ENCODE results near the gene CLMN. TPM values are rescaled to one million over a fixed set of nuclear protein-coding genes. Genes with fewer than 3 reads are reported as not detected.

CLMN gene
- total and polyA plus RNA-seq, 9 of the 15 experiments (the other 6 are each of a cell fraction or from before 2014, with no cell fraction given), result 0.01 to 0.18 (median 0.07) TPM; not detected in 4

DNA sequence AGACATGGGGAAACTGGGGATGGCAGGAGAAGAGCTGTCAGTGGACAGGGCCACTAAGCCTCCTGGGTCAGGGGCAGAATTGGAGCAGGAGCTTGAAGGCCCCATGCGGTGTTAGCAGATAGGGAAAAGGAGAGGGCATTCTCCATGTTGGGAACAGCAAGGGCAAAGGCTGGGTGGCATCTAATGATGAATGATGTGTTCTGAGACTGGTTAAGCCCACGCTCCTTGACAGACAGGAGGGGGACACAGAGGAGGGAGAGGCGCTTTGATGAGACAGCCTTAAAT is 63.0 kb downstream of the CLMN start (continued):
- TF ChIP-seq, protein P1, sequence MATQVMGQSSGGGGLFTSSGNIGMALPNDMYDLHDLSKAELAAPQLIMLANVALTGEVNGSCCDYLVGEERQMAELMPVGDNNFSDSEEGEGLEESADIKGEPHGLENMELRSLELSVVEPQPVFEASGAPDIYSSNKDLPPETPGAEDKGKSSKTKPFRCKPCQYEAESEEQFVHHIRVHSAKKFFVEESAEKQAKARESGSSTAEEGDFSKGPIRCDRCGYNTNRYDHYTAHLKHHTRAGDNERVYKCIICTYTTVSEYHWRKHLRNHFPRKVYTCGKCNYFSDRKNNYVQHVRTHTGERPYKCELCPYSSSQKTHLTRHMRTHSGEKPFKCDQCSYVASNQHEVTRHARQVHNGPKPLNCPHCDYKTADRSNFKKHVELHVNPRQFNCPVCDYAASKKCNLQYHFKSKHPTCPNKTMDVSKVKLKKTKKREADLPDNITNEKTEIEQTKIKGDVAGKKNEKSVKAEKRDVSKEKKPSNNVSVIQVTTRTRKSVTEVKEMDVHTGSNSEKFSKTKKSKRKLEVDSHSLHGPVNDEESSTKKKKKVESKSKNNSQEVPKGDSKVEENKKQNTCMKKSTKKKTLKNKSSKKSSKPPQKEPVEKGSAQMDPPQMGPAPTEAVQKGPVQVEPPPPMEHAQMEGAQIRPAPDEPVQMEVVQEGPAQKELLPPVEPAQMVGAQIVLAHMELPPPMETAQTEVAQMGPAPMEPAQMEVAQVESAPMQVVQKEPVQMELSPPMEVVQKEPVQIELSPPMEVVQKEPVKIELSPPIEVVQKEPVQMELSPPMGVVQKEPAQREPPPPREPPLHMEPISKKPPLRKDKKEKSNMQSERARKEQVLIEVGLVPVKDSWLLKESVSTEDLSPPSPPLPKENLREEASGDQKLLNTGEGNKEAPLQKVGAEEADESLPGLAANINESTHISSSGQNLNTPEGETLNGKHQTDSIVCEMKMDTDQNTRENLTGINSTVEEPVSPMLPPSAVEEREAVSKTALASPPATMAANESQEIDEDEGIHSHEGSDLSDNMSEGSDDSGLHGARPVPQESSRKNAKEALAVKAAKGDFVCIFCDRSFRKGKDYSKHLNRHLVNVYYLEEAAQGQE (IDR thresholded peaks at IDR 0.05; ENCODE audit: borderline replicate concordance), result no peak
- TF ChIP-seq, protein P1 (CRISPR knock-in tag; IDR thresholded peaks at IDR 0.05; ENCODE audit: low read depth), result no peak
- no peak for TF ChIP-seq FOXJ2 (tag; IDR thresholded peaks at IDR 0.05)
- no peak for TF ChIP-seq ZC3H8 (IDR thresholded peaks at IDR 0.05)
- TF ChIP-seq BMI1 (IDR thresholded peaks at IDR 0.05; ENCODE audit: low read length), result no peak
- TF ChIP-seq, protein P2, sequence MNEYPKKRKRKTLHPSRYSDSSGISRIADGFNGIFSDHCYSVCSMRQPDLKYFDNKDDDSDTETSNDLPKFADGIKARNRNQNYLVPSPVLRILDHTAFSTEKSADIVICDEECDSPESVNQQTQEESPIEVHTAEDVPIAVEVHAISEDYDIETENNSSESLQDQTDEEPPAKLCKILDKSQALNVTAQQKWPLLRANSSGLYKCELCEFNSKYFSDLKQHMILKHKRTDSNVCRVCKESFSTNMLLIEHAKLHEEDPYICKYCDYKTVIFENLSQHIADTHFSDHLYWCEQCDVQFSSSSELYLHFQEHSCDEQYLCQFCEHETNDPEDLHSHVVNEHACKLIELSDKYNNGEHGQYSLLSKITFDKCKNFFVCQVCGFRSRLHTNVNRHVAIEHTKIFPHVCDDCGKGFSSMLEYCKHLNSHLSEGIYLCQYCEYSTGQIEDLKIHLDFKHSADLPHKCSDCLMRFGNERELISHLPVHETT (CRISPR knock-in tag; conservative IDR thresholded peaks at IDR 0.05 in 1 of 2, IDR thresholded peaks at IDR 0.05 in 1 of 2), result no peak

Data from K562 (cell line).